ENCODE data around the gene BABAM2.

Gene BABAM2

DNA sequence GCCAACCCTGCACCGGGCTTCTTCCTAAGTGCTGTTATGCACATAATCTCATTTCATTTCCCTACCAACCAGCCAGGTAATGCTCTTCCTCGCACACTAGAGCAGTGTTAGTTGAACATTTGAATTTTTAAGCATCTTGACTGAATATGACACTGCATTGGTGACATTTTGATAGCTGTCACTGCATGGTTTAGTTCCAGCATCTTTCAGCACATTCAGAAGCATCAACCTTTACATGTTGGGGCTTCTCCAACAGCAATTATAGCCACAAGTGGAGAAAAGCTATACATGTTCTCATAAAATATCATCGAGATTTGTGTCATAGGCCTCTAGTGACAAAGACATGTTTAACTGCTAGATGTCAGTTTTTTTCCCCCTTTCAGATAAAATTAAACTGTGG lies 272.0 kb downstream of the BABAM2 start:
- DNase-seq (ENCODE audit: low read depth in 2 of 2) = no peak

DNA sequence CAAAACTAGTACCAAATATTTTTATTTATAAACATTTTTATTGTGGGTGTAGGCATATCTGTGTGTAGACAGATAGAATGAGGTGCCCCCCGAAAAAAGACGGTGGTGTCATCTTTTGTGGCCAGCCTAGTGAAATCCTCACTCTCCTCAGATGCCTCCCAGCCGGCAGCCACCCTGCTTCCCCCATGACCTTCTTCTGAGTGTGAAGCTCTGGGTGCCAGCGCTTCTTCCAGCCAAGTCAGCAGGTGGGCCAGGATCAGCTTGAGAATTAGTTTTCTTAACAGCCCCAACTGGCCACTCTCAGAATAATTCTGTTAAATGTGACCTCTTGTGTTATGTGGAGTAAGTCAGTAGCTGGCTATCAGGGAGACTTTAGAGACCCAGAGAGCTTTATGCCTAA lies 272.5 kb downstream of the BABAM2 start:
- no peak for DNase-seq (ENCODE audit: low read depth in 2 of 2)

- DNase-seq (ENCODE audit: low read depth in 2 of 2) = no peak
Observed at GRCh38 chr2:28163627-28164279, 273.2 kb downstream of the BABAM2 start.

- DNase-seq (ENCODE audit: low read depth in 2 of 2) = no peak
Observed at GRCh38 chr2:28164280-28164801, 273.8 kb downstream of the BABAM2 start.

DNA sequence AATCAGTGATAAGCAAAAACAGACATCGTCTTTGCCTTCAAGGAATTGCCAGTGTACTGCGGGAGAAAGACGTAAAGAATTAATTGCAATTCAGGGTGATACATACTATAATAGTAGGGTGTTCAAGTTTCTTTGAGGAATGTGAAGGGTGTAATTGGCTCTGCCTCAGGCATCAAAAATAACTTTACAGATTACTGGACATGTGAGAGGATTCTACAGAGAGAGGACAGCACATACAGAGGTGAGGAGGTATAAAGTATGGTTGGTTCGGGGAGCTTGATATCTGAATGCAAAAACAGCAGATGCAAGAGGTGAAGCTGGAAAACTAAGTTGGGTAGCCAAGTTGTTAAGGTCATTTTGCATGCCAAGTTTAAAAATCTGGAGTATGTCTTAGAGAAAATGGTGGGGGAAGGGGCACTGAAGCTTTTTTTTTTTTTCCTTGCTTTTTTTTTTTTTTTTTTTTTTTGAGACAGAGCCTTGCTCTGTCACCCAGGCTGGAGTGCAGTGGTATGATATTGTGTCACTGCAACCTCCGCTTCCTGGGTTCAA lies 274.6 kb downstream of the BABAM2 start:
- no peak for DNase-seq (ENCODE audit: low read depth in 2 of 2)

DNA sequence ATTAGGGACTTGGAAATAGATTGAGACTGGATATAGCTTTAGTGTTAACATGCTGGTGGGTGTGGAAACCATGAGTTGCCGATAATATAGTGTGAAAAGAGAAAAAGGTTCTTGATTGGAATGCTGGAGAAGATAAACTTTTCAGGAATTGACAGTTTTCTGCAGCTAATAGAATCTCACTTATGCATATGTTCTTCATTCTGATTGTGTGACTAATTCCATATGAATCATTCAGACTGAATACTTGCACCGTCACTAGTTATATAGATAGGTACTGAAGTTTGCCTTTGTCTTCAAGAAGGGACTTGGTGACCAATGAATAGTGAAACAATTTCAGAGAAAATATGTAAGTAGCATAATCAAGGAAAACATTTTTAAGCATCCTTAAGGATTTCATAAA lies 276.4 kb downstream of the BABAM2 start:
- DNase-seq (ENCODE audit: low read depth in 2 of 2) = no peak

GRCh38 chr2:28168376-28168775 lies 277.8 kb downstream of the BABAM2 start:
- DNase-seq (ENCODE audit: low read depth in 2 of 2) = no peak

- no peak for DNase-seq (ENCODE audit: low read depth in 2 of 2)
Observed at GRCh38 chr2:28169492-28169891, 279.0 kb downstream of the BABAM2 start.

- DNase-seq (ENCODE audit: low read depth in 2 of 2) = no peak
Observed at GRCh38 chr2:28172114-28172898, 281.8 kb downstream of the BABAM2 start.

GRCh38 chr2:28173377-28173776 lies 282.8 kb downstream of the BABAM2 start:
- DNase-seq (ENCODE audit: low read depth in 2 of 2) = no peak

- DNase-seq (ENCODE audit: low read depth in 2 of 2) = no peak
Observed at GRCh38 chr2:28174211-28174610, 283.7 kb downstream of the BABAM2 start.

GRCh38 chr2:28175028-28175427 lies 284.5 kb downstream of the BABAM2 start:
- no peak for DNase-seq (ENCODE audit: low read depth in 2 of 2)

DNA sequence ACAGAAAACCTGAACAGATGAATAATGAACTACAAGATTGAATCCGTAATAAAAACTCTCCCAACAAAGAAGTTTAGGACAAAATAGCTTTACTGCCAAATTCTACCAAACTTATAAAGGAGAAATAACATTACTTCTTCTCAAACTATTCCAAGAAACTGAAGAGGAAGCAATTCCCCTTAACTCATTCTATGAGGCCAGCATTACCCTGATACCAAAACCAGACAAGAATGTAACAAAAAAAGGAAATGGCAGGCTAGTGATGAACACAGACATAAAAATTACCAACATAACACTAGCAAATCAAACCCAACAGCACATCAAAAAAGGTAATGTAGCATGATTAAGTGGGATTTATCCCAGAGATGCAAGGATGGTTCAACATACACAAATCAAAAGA lies 288.4 kb downstream of the BABAM2 start:
- no peak for DNase-seq (ENCODE audit: low read depth in 2 of 2)

- DNase-seq (ENCODE audit: low read depth in 2 of 2) = no peak
Observed at GRCh38 chr2:28181801-28182200, 291.3 kb downstream of the BABAM2 start.

DNA sequence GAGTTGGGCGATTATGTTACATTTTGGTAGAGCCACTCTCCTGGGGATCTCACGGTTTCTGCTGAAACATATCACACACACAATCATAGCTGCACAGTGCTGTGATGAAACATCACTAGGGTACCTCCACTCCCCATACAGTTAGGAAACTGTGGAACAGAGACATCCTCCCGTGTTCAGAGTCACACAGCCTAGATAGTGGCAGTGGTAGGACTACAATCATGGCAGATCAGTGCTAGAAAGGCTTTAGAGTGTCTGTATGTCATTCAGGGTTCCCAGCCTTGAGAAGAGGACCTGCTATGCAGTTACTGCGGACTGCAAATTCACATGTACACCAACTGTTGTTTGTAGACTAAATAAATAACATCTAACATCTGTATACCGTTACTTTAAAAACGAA lies 291.8 kb downstream of the BABAM2 start:
- no peak for DNase-seq (ENCODE audit: low read depth in 2 of 2)

DNA sequence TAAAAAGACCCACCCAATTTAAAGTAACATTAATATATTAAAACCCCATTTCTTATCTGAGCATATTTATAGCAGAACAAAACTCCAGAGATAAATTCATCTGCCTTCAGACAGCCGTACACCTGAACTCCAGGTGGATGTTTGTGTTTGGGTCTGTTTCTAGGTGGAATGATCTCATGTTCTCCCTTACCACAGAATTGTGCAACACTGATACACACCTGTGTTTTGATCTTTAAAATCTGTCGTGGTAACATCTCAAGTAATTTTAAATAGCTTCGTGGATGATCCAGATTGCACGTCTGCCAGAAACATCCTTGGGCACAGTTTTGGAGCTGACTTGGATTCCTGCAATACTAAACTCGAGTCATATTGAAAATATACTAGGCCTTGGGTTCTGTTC lies 294.6 kb downstream of the BABAM2 start:
- DNase-seq (ENCODE audit: low read depth in 2 of 2) = no peak

- DNase-seq (ENCODE audit: low read depth in 2 of 2) = no peak
Observed at GRCh38 chr2:28185891-28186290, 295.4 kb downstream of the BABAM2 start.

DNA sequence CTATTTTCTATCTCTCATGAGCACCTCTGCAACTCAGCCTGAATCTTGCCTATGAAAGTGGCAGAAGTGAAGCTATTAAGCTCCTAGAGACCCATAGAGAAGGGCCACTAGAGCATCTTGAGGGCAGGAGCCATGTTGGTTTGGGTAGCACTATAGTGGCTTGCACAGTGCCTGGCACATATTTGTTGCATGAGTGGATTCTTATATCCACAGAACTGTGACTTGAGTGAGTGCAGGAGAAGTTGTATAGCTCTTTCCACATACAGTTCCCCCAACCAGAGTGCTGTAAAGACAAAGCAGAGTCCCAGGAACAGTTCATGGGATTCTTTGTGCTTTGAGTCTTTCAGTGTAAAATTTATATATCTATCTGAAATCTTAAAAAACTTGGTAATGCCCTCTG lies 296.7 kb downstream of the BABAM2 start:
- no peak for DNase-seq (ENCODE audit: low read depth in 2 of 2)

- no peak for DNase-seq (ENCODE audit: low read depth in 2 of 2)
Observed at GRCh38 chr2:28188436-28188835, 297.9 kb downstream of the BABAM2 start.

GRCh38 chr2:28193630-28194403 lies 303.3 kb downstream of the BABAM2 start:
- no peak for DNase-seq (ENCODE audit: low read depth in 2 of 2)

DNA sequence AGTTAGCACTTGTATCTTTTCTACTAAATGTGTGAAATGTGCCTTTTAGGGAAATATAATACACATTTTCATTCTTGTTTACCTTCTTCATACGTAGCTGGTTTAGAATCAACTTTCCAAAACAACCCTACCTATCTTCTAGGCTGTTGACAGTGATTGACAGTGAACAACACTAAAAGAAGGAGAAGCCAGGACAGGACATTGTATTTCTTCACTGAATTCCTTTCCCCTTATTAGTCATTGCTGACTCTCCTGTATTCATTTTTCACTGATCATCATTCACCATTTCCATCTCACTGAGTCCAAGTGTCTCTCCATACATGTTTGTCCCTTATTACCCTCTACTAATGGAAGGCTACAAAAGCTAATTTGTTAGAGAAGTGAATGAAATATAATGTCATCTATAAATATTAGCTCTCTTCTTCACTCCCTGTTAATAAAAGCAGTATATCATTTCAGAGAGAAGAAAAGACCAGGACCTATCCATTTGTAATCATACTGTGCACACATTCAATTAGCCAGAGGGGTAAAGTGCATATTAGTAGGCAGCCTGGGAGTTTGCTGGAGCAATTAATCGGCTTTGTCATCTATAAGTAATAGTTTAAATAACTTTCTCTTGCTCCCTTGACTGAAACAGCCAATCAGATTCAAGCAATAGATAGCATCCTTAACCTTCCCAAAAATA lies 309.6 kb downstream of the BABAM2 start:
- DNase-seq (ENCODE audit: low read depth in 2 of 2) = no peak
